HepG2 (cell line): ENCODE measurements around the gene STIM2. TPM values are rescaled to one million over a fixed set of nuclear protein-coding genes. Genes with fewer than 3 reads are reported as not detected.

Experiments used
- AHR ChIP-seq: IDR thresholded peaks from 2 replicates; pipeline ENCODE4 v1.6.1; 2018; ENCODE audit warnings: missing genetic modification reagents, missing compliant biosample characterization
- ATAD3A ChIP-seq: sonication (generic); formaldehyde crosslinking; IDR thresholded peaks from 2 replicates; pipeline ENCODE4 v1.4.0; 2020; ENCODE audit warnings: missing genetic modification reagents
- ELF3 ChIP-seq: IDR thresholded peaks from 2 replicates; pipeline ENCODE4 v1.6.1; 2016; ENCODE audit warnings: missing genetic modification reagents, missing compliant biosample characterization
- ETV6 ChIP-seq: sonication (generic); formaldehyde crosslinking; conservative IDR thresholded peaks from 2 replicates; pipeline ENCODE4 v1.4.0; 2020; ENCODE audit warnings: missing genetic modification reagents
- JUN ChIP-seq: sonication (generic); formaldehyde crosslinking; IDR thresholded peaks from 2 replicates; pipeline ENCODE4 v1.4.0; 2020; ENCODE audit warnings: mild to moderate bottlenecking, missing genetic modification reagents
- KLF9 ChIP-seq: IDR thresholded peaks from 2 replicates; pipeline ENCODE4 v1.6.1; 2016; ENCODE audit warnings: low read depth
- MIER2 ChIP-seq: IDR thresholded peaks from 2 replicates; pipeline ENCODE4 v1.6.1; 2016; ENCODE audit warnings: missing biosample characterization, missing genetic modification reagents
- MXD1 ChIP-seq: sonication (generic); formaldehyde crosslinking; IDR thresholded peaks from 2 replicates; pipeline ENCODE4 v1.4.0; 2020; ENCODE audit warnings: mild to moderate bottlenecking, missing genetic modification reagents
- PHF21A ChIP-seq: sonication (generic); formaldehyde crosslinking; IDR thresholded peaks from 2 replicates; pipeline ENCODE4 v1.5.0; 2020; ENCODE audit warnings: mild to moderate bottlenecking, missing genetic modification reagents
- PLSCR1 ChIP-seq: sonication (generic); formaldehyde crosslinking; IDR thresholded peaks from 2 replicates; pipeline ENCODE4 v1.5.0; 2020; ENCODE audit warnings: missing genetic modification reagents, mild to moderate bottlenecking, borderline replicate concordance
- RAD21 ChIP-seq: fragments of 450-650 bp; formaldehyde crosslinking; IDR thresholded peaks from 2 replicates; pipeline ENCODE4 v1.5.0; 2020; ENCODE audit warnings: mild to moderate bottlenecking
- RERE ChIP-seq: IDR thresholded peaks from 2 replicates; pipeline ENCODE4 v1.6.1; 2016; ENCODE audit warnings: low read depth, missing genetic modification reagents, missing compliant biosample characterization
- RNF2 ChIP-seq: fragments of 450-650 bp; conservative IDR thresholded peaks from 2 replicates; pipeline ENCODE4 v1.6.1; 2016; ENCODE audit warnings: low read depth
- SAP130 ChIP-seq: IDR thresholded peaks from 2 replicates; pipeline ENCODE4 v1.6.1; 2016; ENCODE audit warnings: low read depth
- SIX1 ChIP-seq: sonication (generic); formaldehyde crosslinking; IDR thresholded peaks from 2 replicates; pipeline ENCODE4 v1.4.0; 2020; ENCODE audit warnings: missing genetic modification reagents, borderline replicate concordance
- SMARCE1 ChIP-seq: fragments of 450-650 bp; IDR thresholded peaks from 2 replicates; pipeline ENCODE4 v1.6.1; 2017; ENCODE audit warnings: borderline replicate concordance
- SP1 ChIP-seq, 2 experiments: fragments of 450-650 bp in 1 of 2; sonication (generic) in 1 of 2; formaldehyde crosslinking in 1 of 2; IDR thresholded peaks; 2 replicates each; pipeline versions ENCODE4 v1.4.0 to v1.6.1; 2016 to 2020; ENCODE audit warnings: missing genetic modification reagents in 1 of 2
- ZC3H13 ChIP-seq: sonication (generic); formaldehyde crosslinking; IDR thresholded peaks from 2 replicates; pipeline ENCODE4 v1.8.1; 2023; ENCODE audit warnings: mild to moderate bottlenecking, missing genetic modification reagents, moderate library complexity
- ZNF235 ChIP-seq: sonication (generic); formaldehyde crosslinking; IDR thresholded peaks from 2 replicates; pipeline ENCODE4 v1.8.1; 2023; ENCODE audit warnings: mild to moderate bottlenecking, missing genetic modification reagents, borderline replicate concordance
- ZNF574 ChIP-seq: sonication (generic); formaldehyde crosslinking; IDR thresholded peaks from 2 replicates; pipeline ENCODE4 v1.4.0; 2020; ENCODE audit warnings: missing genetic modification reagents
- ZNF614 ChIP-seq: IDR thresholded peaks from 2 replicates; pipeline ENCODE4 v1.6.1; 2018; ENCODE audit warnings: missing biosample characterization, missing genetic modification reagents, inconsistent platforms, borderline replicate concordance
- polyA plus RNA-seq, 8 experiments: library from polyadenylated mRNA; depleted of rRNA in 3 of 8; stranded (reverse) in 7 of 8; unstranded in 1 of 8; fragments of >200 nt; fragmentation: Illumina TruSeq in 4 of 8; extraction: Trizol in 4 of 8; gene quantifications; 2 replicates each; pipeline versions ENCODE4 v1.2.1 to v1.2.3, GENCODE V29; 2011 to 2016; ENCODE audit warnings: low read depth in 4 of 8, missing spikeins in 1 of 8, mixed read lengths in 1 of 8; ENCODE audit not compliant: insufficient read depth in 1 of 8
- total RNA-seq, 5 experiments: library from RNA; depleted of rRNA; stranded (reverse); fragments of >200 nt; fragmentation: Illumina TruSeq; extraction: Trizol; gene quantifications; 2 replicates each; pipeline ENCODE4 v1.2.3, GENCODE V29; 2016; ENCODE audit warnings: low read depth in 1 of 5

The STIM2 gene
- total and polyA plus RNA-seq, 2 of the 13 experiments (the other 11 are each of a cell fraction or from before 2014, with no cell fraction given) = 19.3 to 19.4 TPM

GRCh38 chr4:26860157-26860921 is at the start of gene STIM2 (continued):
- TF ChIP-seq ZC3H13 (CRISPR knock-in tag) = peak; percentile 56
- no peak for TF ChIP-seq MXD1 (CRISPR knock-in tag)
- TF ChIP-seq AHR (CRISPR knock-in tag) = no peak; the same call in 1 of the 2 replicates
- no peak for TF ChIP-seq ZNF235 (CRISPR knock-in tag)
- TF ChIP-seq RAD21 (CRISPR knock-in tag) = peak; percentile 48
- no peak; the same call in 1 of the 2 replicates for TF ChIP-seq JUN
- TF ChIP-seq SP1 (IDR thresholded peaks at IDR 0.05) = no peak
- peak; percentile 63 for TF ChIP-seq SP1 (CRISPR knock-in tag; IDR thresholded peaks at IDR 0.05)
- no peak for TF ChIP-seq KLF9 (CRISPR knock-in tag)
- TF ChIP-seq ELF3 (CRISPR knock-in tag) = peak; percentile 46; the same call in 1 of the 2 replicates
- TF ChIP-seq RNF2 = 0 out of 2 replicates have a peak, but pooled peaks have one; percentile 24
- no peak for TF ChIP-seq MIER2 (CRISPR knock-in tag)
- no peak for TF ChIP-seq ETV6
- no peak for TF ChIP-seq PLSCR1 (CRISPR knock-in tag)
- peak; percentile 65 for TF ChIP-seq SAP130 (CRISPR knock-in tag)
- no peak for TF ChIP-seq SIX1
- peak; percentile 44; the same call in 1 of the 2 replicates for TF ChIP-seq ZNF574
- TF ChIP-seq SMARCE1 = no peak
- peak; percentile 55; the same call in 1 of the 2 replicates for TF ChIP-seq ZNF614 (CRISPR knock-in tag)
- TF ChIP-seq ATAD3A = no peak
- TF ChIP-seq RERE = no peak
- TF ChIP-seq PHF21A (CRISPR knock-in tag) = peak; percentile 68; the same call in 1 of the 2 replicates
